Lower leg skin (tissue), 4 donors: Measurements from ENCODE around the gene POLR2L. TPM values are rescaled to one million over a fixed set of nuclear protein-coding genes. Genes with fewer than 3 reads are reported as not detected.

Source experiments
- DNase-seq, 2 donors: peaks; one replicate each; pipeline ENCODE4 v3.0.0-alpha.2; 2019; ENCODE audit warnings: low spot score in 2 of 2
- H3K4me3 ChIP-seq: fragments of 200-600 bp; sonication (generic); 2 replicates; pipeline ENCODE4 v1.5.1; 2017; ENCODE audit warnings: mild to moderate bottlenecking, low read depth; ENCODE audit not compliant: poor library complexity, severe bottlenecking
- POLR2A ChIP-seq, 2 donors: fragments of 450-650 bp; IDR thresholded peaks; one replicate each; pipeline ENCODE4 v1.6.1; 2016 to 2017; ENCODE audit warnings: antibody characterized with exemption in 2 of 2, mild to moderate bottlenecking in 1 of 2, moderate library complexity in 1 of 2
- WGBS, 2 donors: methylation state at CpG; one replicate each; pipeline ENCODE4 v1.1.5; 2018; 5-methylcytosine and 5-hydroxymethylcytosine counted together
- intact Hi-C: fragments of 100-400 bp; cut with DNase I; formaldehyde crosslinking; loops from one replicate; pipeline ENCODE4 v1.15.0; 2023; ENCODE audit warnings: low total_unique reads
- total RNA-seq, 4 donors: library from RNA; depleted of rRNA; stranded (reverse); fragments of >200 nt; gene quantifications; one replicate each; pipeline ENCODE4 v1.1.0, GENCODE V29; 2016
- TF ChIP-seq, protein P1 (sequence below), 3 donors: fragments of 450-650 bp; IDR thresholded peaks; one replicate each; pipeline ENCODE4 v1.5.1; 2016; ENCODE audit warnings: antibody characterized with exemption in 3 of 3, mild to moderate bottlenecking in 3 of 3, moderate library complexity in 2 of 3

POLR2L gene
- total RNA-seq, 4 donors from 2014 or later: 39.1 to 61.2 (median 51.4) TPM

DNA sequence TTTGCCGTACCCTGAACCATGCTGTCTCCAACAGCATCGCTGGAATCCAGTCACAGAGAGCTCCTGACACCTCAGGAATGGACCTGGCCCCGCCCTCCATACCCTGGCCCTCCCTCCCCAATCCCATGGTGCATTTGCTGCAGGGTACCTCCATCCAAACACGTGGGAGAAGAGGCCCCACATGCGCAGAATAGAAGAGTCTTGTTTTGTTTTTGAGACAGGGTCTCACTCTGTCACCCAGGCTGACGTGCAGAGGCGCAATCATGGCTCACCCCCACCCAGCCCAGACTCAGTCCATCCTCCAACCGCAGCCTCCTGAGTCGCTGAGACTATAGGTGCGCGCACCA lies 25.9 kb downstream of the POLR2L start:
- DNase-seq: no peak
- 83% methylated on average over 11 of the region's 11 CpGs for WGBS, 2 donors
- intact Hi-C loops: no loop called here

DNA sequence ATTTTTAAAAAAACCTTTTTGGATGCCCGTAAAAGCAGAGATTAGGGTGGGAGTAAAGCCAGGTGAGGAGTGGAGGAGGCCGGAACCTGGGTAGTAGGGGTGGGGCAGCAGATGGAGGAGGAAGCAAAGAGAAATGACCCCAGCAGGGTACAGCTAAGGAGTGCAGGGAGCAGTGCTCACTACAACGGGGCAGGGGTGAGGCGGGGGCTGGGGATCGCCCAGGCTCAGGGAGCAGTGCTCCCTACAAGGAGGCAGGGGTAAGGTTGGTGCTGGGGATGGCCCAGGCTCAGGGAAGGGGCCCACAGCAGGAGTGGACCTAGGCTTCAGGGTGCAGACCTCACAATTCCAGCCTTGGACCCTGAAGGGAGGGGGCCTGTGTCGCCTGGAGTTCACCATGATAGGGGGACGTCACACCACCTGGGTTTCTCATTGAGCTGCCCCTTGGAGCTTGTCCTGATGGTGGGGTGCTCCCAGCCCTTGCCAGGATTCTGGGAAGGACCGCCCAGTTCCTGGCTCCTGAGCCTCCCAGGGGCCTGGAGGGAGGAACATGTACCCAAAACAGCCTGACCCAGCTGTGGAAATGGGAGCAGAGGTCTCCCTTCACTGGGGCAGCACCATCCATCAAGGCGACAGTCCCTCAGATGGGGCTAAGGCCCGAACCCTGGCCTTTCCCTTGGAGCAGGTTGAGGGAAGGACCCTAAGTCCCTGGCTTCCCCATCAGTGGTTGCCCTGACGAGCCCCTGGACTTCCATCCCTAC lies 26.5 kb downstream of the POLR2L start:
- H3K4me3 ChIP-seq: no peak overlapping the region
- WGBS, 2 donors: 82 to 84% methylated on average over 10 to 11 of the region's 11 CpGs
- DNase-seq: no peak
- intact Hi-C loops: no loop called here
- no peak for TF ChIP-seq POLR2A (IDR thresholded peaks at IDR 0.05)
- TF ChIP-seq, protein P1, sequence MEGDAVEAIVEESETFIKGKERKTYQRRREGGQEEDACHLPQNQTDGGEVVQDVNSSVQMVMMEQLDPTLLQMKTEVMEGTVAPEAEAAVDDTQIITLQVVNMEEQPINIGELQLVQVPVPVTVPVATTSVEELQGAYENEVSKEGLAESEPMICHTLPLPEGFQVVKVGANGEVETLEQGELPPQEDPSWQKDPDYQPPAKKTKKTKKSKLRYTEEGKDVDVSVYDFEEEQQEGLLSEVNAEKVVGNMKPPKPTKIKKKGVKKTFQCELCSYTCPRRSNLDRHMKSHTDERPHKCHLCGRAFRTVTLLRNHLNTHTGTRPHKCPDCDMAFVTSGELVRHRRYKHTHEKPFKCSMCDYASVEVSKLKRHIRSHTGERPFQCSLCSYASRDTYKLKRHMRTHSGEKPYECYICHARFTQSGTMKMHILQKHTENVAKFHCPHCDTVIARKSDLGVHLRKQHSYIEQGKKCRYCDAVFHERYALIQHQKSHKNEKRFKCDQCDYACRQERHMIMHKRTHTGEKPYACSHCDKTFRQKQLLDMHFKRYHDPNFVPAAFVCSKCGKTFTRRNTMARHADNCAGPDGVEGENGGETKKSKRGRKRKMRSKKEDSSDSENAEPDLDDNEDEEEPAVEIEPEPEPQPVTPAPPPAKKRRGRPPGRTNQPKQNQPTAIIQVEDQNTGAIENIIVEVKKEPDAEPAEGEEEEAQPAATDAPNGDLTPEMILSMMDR (IDR thresholded peaks at IDR 0.05): no peak

More for the DNA sequence above, 25.9 kb downstream of the POLR2L start:
- no peak overlapping the region for H3K4me3 ChIP-seq
- no peak for TF ChIP-seq POLR2A (IDR thresholded peaks at IDR 0.05)
- TF ChIP-seq, protein P1 (IDR thresholded peaks at IDR 0.05): no peak

DNA sequence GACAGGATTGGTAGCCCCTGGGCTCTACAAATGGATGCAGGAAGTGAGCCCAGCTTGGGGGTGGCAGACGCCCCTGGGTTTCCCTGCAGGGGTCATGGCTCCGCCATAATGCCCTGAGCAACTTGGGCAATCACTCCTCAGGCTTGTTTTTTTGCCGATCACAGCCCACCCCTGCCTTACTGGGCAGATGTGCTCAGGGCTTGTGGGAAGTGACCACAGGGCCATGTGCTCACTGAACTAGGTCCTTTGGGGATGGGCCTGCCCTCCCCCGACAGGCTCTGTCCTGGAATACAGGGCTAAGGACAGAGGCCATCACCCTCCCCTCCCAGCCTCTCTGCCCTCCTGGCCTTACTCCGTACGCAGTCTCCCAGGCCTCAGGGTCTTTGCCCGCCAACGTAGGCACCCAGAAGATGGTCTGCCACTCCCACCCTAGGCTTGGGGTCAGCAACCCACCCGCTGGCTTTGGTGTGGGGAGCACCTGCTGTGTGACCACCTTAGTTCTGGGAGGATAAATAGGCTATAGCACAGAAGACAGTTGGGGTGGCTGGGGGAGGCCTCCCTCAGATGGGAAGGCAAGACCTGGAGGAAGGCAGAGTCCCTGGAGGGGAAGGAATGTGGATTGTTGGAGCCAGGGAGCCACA lies 28.8 kb downstream of the POLR2L start:
- DNase-seq: no peak
- H3K4me3 ChIP-seq: no peak overlapping the region
- intact Hi-C loops: no loop called here
- WGBS, 2 donors: 69 to 80% methylated on average over 9 of the region's 9 CpGs
- TF ChIP-seq, protein P1 (IDR thresholded peaks at IDR 0.05): no peak
- TF ChIP-seq POLR2A (IDR thresholded peaks at IDR 0.05): no peak

DNA sequence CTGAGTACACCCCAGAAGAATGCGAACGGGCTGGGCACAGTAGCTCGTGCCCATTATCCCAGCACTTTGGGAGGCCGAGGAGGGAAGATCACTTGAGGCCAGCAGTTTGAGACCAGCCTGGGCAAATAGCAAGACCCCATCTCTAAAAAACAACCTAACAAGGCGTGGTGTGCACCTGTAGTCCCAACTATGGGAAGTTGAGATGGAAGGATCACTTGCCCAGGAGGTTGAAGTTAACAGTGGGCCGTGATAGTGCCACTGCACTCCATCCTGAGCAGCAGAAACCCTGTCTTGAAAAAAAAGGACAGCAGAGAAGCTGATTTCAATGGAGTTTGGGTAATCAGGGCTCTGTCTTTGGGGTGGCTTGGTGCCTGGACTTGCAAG lies 29.3 kb downstream of the POLR2L start:
- no peak for DNase-seq
- intact Hi-C loops: no loop called here
- 81 to 83% methylated on average over 6 of the region's 6 CpGs for WGBS, 2 donors
- TF ChIP-seq, protein P1 (IDR thresholded peaks at IDR 0.05): no peak
- no peak for TF ChIP-seq POLR2A (IDR thresholded peaks at IDR 0.05)
- H3K4me3 ChIP-seq: no peak overlapping the region

DNA sequence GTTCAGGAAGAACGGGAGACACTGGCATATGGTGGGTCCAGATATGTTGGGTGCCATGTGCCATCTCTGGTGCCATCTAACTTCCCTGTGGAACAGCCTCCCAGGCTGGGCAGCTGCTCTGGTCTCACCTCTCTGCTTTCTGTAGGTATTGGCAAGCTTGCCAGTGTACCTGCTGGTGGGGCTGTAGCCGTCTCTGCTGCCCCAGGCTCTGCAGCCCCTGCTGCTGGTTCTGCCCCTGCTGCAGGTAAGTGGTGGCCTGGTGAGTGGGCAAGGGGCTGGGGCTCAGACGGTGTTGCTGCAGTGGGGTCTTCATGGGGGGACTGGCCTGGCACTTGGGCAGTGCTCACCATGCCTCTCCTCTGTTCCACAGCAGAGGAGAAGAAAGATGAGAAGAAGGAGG lies 29.9 kb downstream of the POLR2L start:
- H3K4me3 ChIP-seq: no peak overlapping the region
- intact Hi-C loops: no loop called here
- DNase-seq: no peak
- WGBS, 2 donors: 72 to 81% methylated on average over 2 to 3 of the region's 3 CpGs
- TF ChIP-seq POLR2A (IDR thresholded peaks at IDR 0.05): no peak
- TF ChIP-seq, protein P1 (IDR thresholded peaks at IDR 0.05): no peak
